Karpas-422 (cell line): ENCODE results near the gene MITF. TPM values are rescaled to one million over a fixed set of nuclear protein-coding genes. Genes with fewer than 3 reads are reported as not detected.

Experiments
- DNase-seq: peaks from one replicate; pipeline ENCODE4 v3.0.0-alpha.2; 2015
- H2AFZ ChIP-seq: fragments of 200-600 bp; sonication (generic); 2 replicates; pipeline ENCODE4 v1.6.1; 2014; ENCODE audit warnings: antibody characterized with exemption, low read length, mixed read lengths
- H3K27ac ChIP-seq: fragments of 200-600 bp; sonication (generic); 2 replicates; pipeline ENCODE4 v1.5.1; 2014; ENCODE audit warnings: mild to moderate bottlenecking, low read length, moderate library complexity
- H3K27me3 ChIP-seq: fragments of 200-600 bp; sonication (generic); 2 replicates; pipeline ENCODE4 v1.6.1; 2014; ENCODE audit warnings: low read length, mixed read lengths
- H3K36me3 ChIP-seq: fragments of 200-600 bp; sonication (generic); 2 replicates; pipeline ENCODE4 v1.6.1; 2014; ENCODE audit warnings: low read length, mixed read lengths; ENCODE audit not compliant: insufficient read depth
- H3K4me1 ChIP-seq: fragments of 200-600 bp; sonication (generic); 2 replicates; pipeline ENCODE4 v1.6.1; 2014; ENCODE audit warnings: mild to moderate bottlenecking, low read length, mixed read lengths
- H3K4me2 ChIP-seq: fragments of 200-600 bp; sonication (generic); 2 replicates; pipeline ENCODE4 v1.6.1; 2014; ENCODE audit warnings: low read length, low read depth, mild to moderate bottlenecking; ENCODE audit not compliant: poor library complexity, severe bottlenecking
- H3K4me3 ChIP-seq: fragments of 200-600 bp; sonication (generic); 2 replicates; pipeline ENCODE4 v1.5.1; 2014; ENCODE audit warnings: mild to moderate bottlenecking, antibody characterized with exemption, low read length, mixed read lengths
- H3K79me2 ChIP-seq: fragments of 200-600 bp; sonication (generic); 2 replicates; pipeline ENCODE4 v1.6.1; 2014; ENCODE audit warnings: mild to moderate bottlenecking, low read length, mixed read lengths
- H3K9ac ChIP-seq: fragments of 200-600 bp; sonication (generic); 2 replicates; pipeline ENCODE4 v1.6.0; 2014; ENCODE audit warnings: low read length
- H3K9me2 ChIP-seq: fragments of 200-600 bp; sonication (generic), shearing (Covaris generic); replicated peaks from 2 replicates; pipeline ENCODE4 v1.6.0; 2014; ENCODE audit warnings: mild to moderate bottlenecking, low read length, moderate library complexity; ENCODE audit not compliant: insufficient read depth
- H3K9me3 ChIP-seq: fragments of 300-700, 200-600 bp; sonication (generic); 2 replicates; pipeline ENCODE4 v1.6.1; 2014; ENCODE audit warnings: low read length, mixed read lengths
- H4K20me1 ChIP-seq: fragments of 200-600 bp; sonication (generic); 2 replicates; pipeline ENCODE4 v1.6.1; 2014; ENCODE audit warnings: mild to moderate bottlenecking, antibody characterized with exemption, low read length, low read depth; ENCODE audit not compliant: insufficient read depth
- total RNA-seq: library from RNA; depleted of rRNA; stranded (reverse); fragments of >200 nt; shearing (Covaris generic); gene quantifications from 2 replicates; pipeline ENCODE4 v1.2.3, GENCODE V29; 2014; ENCODE audit warnings: low replicate concordance

The MITF gene
- total RNA-seq, 1 experiment from 2014 or later: not detected

- no peak overlapping the region for H2AFZ ChIP-seq
- H3K4me3 ChIP-seq: no peak overlapping the region
- H3K79me2 ChIP-seq: no peaks in the 10 kb centered on the region
- no peak overlapping the region for H3K9ac ChIP-seq
- no peak overlapping the region for H3K27ac ChIP-seq
- no peaks in the 10 kb centered on the region for H3K4me1 ChIP-seq
- H3K36me3 ChIP-seq: no peaks in the 10 kb centered on the region
- H3K9me2 ChIP-seq: no peaks in the 10 kb centered on the region
- H3K9me3 ChIP-seq: no peaks in the 10 kb centered on the region
- no peaks in the 10 kb centered on the region for H3K27me3 ChIP-seq
- no peak overlapping the region for H3K4me2 ChIP-seq
- DNase-seq: no peak
- no peaks in the 10 kb centered on the region for H4K20me1 ChIP-seq
Observed at GRCh38 chr3:69777582-69777967, 38.3 kb downstream of the MITF start.

- Histone ChIP-seq H3K27me3 (no peaks in the 10 kb centered on the region), H3K4me2 (no peak overlapping the region), H3K4me3 (no peak overlapping the region), H3K9me2 (no peaks in the 10 kb centered on the region), H3K9ac (no peak overlapping the region), H3K36me3 (no peaks in the 10 kb centered on the region), H3K27ac (no peak overlapping the region), H3K79me2 (no peaks in the 10 kb centered on the region), H3K9me3 (no peaks in the 10 kb centered on the region), H2AFZ (no peak overlapping the region), H4K20me1 (no peaks in the 10 kb centered on the region), H3K4me1 (no peaks in the 10 kb centered on the region)
- DNase-seq: no peak
Observed at GRCh38 chr3:69781593-69781992, 42.3 kb downstream of the MITF start.

- Histone ChIP-seq H3K36me3 (no peaks in the 10 kb centered on the region), H3K79me2 (no peaks in the 10 kb centered on the region), H3K4me1 (no peaks in the 10 kb centered on the region), H4K20me1 (no peaks in the 10 kb centered on the region), H3K9me3 (no peaks in the 10 kb centered on the region), H3K27me3 (no peaks in the 10 kb centered on the region), H3K4me2 (no peak overlapping the region), H3K4me3 (no peak overlapping the region), H3K9me2 (no peaks in the 10 kb centered on the region), H2AFZ (no peak overlapping the region), H3K9ac (no peak overlapping the region), H3K27ac (no peak overlapping the region)
- no peak for DNase-seq
Observed at GRCh38 chr3:69784954-69785514, 45.8 kb downstream of the MITF start.

GRCh38 chr3:69785769-69786320, 46.6 kb downstream of the MITF start:
- Histone ChIP-seq H2AFZ (no peak overlapping the region), H3K9me2 (no peaks in the 10 kb centered on the region), H3K36me3 (no peaks in the 10 kb centered on the region), H3K9me3 (no peaks in the 10 kb centered on the region), H3K4me1 (no peaks in the 10 kb centered on the region), H3K4me3 (no peak overlapping the region), H3K27ac (no peak overlapping the region), H4K20me1 (no peaks in the 10 kb centered on the region), H3K9ac (no peak overlapping the region), H3K4me2 (no peak overlapping the region), H3K79me2 (no peaks in the 10 kb centered on the region), H3K27me3 (no peaks in the 10 kb centered on the region)
- DNase-seq: no peak

- H3K36me3 ChIP-seq: no peaks in the 10 kb centered on the region
- H3K27ac ChIP-seq: no peak overlapping the region
- H3K4me3 ChIP-seq: no peak overlapping the region
- H4K20me1 ChIP-seq: no peaks in the 10 kb centered on the region
- H3K9me2 ChIP-seq: no peaks in the 10 kb centered on the region
- no peak for DNase-seq
- no peaks in the 10 kb centered on the region for H3K9me3 ChIP-seq
- H3K4me2 ChIP-seq: no peak overlapping the region
- no peaks in the 10 kb centered on the region for H3K4me1 ChIP-seq
- no peak overlapping the region for H3K9ac ChIP-seq
- no peaks in the 10 kb centered on the region for H3K79me2 ChIP-seq
- no peak overlapping the region for H2AFZ ChIP-seq
- no peaks in the 10 kb centered on the region for H3K27me3 ChIP-seq
Observed at GRCh38 chr3:69786854-69787253, 47.6 kb downstream of the MITF start.

- Histone ChIP-seq H3K79me2 (no peaks in the 10 kb centered on the region), H3K4me3 (no peak overlapping the region), H3K27ac (no peak overlapping the region), H3K27me3 (no peaks in the 10 kb centered on the region), H3K9me3 (no peaks in the 10 kb centered on the region), H2AFZ (no peak overlapping the region), H3K9me2 (no peaks in the 10 kb centered on the region), H3K4me2 (no peak overlapping the region), H3K36me3 (no peaks in the 10 kb centered on the region), H3K4me1 (no peaks in the 10 kb centered on the region), H3K9ac (no peak overlapping the region), H4K20me1 (no peaks in the 10 kb centered on the region)
- DNase-seq: no peak
Observed at GRCh38 chr3:69787436-69788168, 48.3 kb downstream of the MITF start.

- H3K4me3 ChIP-seq: no peak overlapping the region
- H3K4me2 ChIP-seq: no peak overlapping the region
- H3K27me3 ChIP-seq: no peaks in the 10 kb centered on the region
- no peaks in the 10 kb centered on the region for H4K20me1 ChIP-seq
- no peak overlapping the region for H3K27ac ChIP-seq
- no peak overlapping the region for H3K9ac ChIP-seq
- no peaks in the 10 kb centered on the region for H3K4me1 ChIP-seq
- no peaks in the 10 kb centered on the region for H3K36me3 ChIP-seq
- H3K9me3 ChIP-seq: no peaks in the 10 kb centered on the region
- no peak overlapping the region for H2AFZ ChIP-seq
- no peaks in the 10 kb centered on the region for H3K79me2 ChIP-seq
- no peaks in the 10 kb centered on the region for H3K9me2 ChIP-seq
- DNase-seq: no peak
Observed at GRCh38 chr3:69791106-69791505, 51.8 kb downstream of the MITF start.

- H3K27me3 ChIP-seq: no peaks in the 10 kb centered on the region
- no peaks in the 10 kb centered on the region for H3K4me1 ChIP-seq
- H3K4me2 ChIP-seq: no peak overlapping the region
- no peaks in the 10 kb centered on the region for H3K36me3 ChIP-seq
- no peak overlapping the region for H3K4me3 ChIP-seq
- DNase-seq: no peak
- H3K9me3 ChIP-seq: no peaks in the 10 kb centered on the region
- no peaks in the 10 kb centered on the region for H3K9me2 ChIP-seq
- no peak overlapping the region for H3K9ac ChIP-seq
- H2AFZ ChIP-seq: no peak overlapping the region
- H3K27ac ChIP-seq: no peak overlapping the region
- no peaks in the 10 kb centered on the region for H4K20me1 ChIP-seq
- H3K79me2 ChIP-seq: no peaks in the 10 kb centered on the region
Observed at GRCh38 chr3:69791919-69792399, 52.7 kb downstream of the MITF start.
